GM19238 (cell line): ENCODE results near the gene SCD5.
"Not testable (repeated sequence)": the region's sequence is repeated elsewhere in the genome, so short reads cannot be mapped to it uniquely, and the experiment has no call there.

Experiments
- DNase-seq: peaks from one replicate; pipeline ENCODE4 v3.0.0; 2011; ENCODE audit warnings: low spot score; ENCODE audit not compliant: insufficient read length

The SCD5 gene

GRCh38 chr4:82798168-82799005 is at the start of gene SCD5:
Gene SCD5, minus strand, starts transcription at chr4:82798796. Its CDS starts 259 bp downstream, at chr4:82798537.
- DNase-seq: peak; percentile 39

- no peak for DNase-seq
Measured at GRCh38 chr4:82842593-82842992, 44.0 kb upstream of the SCD5 start.

- no peak for DNase-seq
Measured at GRCh38 chr4:82839624-82840023, 41.0 kb upstream of the SCD5 start.

- DNase-seq: no peak
Measured at GRCh38 chr4:82833696-82834313, 35.2 kb upstream of the SCD5 start.

GRCh38 chr4:82833060-82833459 is 34.5 kb upstream of the SCD5 start:
- not testable (repeated sequence) for DNase-seq

GRCh38 chr4:82825425-82825824 is 26.8 kb upstream of the SCD5 start:
- DNase-seq: no peak

- DNase-seq: no peak
Measured at GRCh38 chr4:82823062-82823461, 24.5 kb upstream of the SCD5 start.

- DNase-seq: no peak
Measured at GRCh38 chr4:82820689-82821088, 22.1 kb upstream of the SCD5 start.

- DNase-seq: no peak
Measured at GRCh38 chr4:82818664-82819662, 20.4 kb upstream of the SCD5 start.

- not testable (repeated sequence) for DNase-seq
Measured at GRCh38 chr4:82816874-82817273, 18.3 kb upstream of the SCD5 start.

- DNase-seq: no peak
Measured at GRCh38 chr4:82814034-82814433, 15.4 kb upstream of the SCD5 start.

- DNase-seq: no peak
Measured at GRCh38 chr4:82811838-82812341, 13.3 kb upstream of the SCD5 start.

GRCh38 chr4:82811392-82811791 is 12.8 kb upstream of the SCD5 start:
- DNase-seq: no peak

- DNase-seq: no peak
Measured at GRCh38 chr4:82810176-82810575, 11.6 kb upstream of the SCD5 start.

- no peak for DNase-seq
Measured at GRCh38 chr4:82809619-82810018, 11.0 kb upstream of the SCD5 start.

GRCh38 chr4:82803746-82804145 is 5.2 kb upstream of the SCD5 start:
- no peak for DNase-seq

GRCh38 chr4:82802911-82803310 is 4.3 kb upstream of the SCD5 start:
- DNase-seq: no peak

GRCh38 chr4:82801910-82802521 is 3.4 kb upstream of the SCD5 start:
- no peak for DNase-seq

- DNase-seq: peak; percentile 26
Measured at GRCh38 chr4:82799006-82799881, 648 bp upstream of the SCD5 start.
